HG03097 (cell line): ENCODE data around the gene KIF1B.
"Not testable (repeated sequence)": the region's sequence is repeated elsewhere in the genome, so short reads cannot be mapped to it uniquely, and the experiment has no call there.

ENCODE experiments used
- ATAC-seq: cut with Tn5 transposase; IDR thresholded peaks from one replicate; pipeline ENCODE4 v1.9.1; 2021; ENCODE audit not compliant: unreplicated experiment, low FRiP score

KIF1B gene

DNA sequence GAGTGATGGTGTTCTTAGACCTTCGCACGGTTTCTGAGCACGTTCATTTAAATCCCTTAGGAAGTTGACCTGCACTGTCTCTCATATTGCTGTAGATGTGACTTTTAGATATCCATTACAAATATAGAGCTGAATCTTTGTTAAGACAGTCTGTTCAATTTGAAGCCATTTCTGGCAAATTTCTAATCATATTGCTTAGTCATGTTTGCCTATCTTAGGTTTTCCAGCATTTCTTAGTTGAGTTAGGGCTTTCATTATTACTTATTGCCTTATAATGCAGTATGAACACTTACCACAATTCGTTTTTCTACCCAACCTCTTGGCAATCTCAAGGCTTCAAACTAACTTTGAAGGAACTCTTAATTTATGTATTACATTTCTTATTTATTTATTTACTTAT is 110.0 kb downstream of the KIF1B start:
- ATAC-seq: no peak

DNA sequence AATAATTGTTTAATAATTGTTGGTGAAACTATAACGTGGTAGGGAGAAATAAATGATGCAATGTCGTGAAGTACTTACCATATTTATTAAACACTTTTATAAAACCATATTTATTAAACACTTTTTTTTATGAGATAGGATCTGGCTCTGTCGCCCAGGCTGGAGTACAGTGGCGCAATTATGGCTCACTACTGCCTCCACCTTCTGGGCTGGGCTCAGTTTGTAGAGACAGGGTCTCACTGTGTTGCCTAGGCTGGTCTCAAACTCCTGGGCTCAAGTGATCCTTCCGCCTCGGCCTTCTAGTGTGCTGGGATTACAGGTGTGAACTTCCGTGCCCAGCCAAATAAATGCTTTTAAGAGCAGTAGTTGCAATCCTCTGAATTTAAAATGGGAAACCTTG is 112.5 kb downstream of the KIF1B start:
- no peak for ATAC-seq

DNA sequence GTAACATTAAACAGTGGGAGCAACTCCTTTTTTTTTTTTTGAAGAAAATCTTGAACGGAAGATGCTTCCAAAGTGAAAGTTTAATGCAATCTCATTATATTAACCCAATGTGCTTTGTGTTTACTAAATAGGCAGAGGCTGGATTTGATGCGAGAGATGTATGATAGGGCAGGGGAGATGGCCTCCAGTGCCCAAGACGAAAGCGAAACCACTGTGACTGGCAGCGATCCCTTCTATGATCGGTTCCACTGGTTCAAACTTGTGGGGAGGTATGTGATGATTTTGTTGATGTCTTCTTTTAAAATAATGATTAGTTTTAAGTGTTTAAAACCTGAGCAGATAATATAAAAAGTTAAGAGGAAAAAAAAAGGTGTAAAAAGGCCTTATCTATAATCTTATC is 114.3 kb downstream of the KIF1B start:
- no peak for ATAC-seq

DNA sequence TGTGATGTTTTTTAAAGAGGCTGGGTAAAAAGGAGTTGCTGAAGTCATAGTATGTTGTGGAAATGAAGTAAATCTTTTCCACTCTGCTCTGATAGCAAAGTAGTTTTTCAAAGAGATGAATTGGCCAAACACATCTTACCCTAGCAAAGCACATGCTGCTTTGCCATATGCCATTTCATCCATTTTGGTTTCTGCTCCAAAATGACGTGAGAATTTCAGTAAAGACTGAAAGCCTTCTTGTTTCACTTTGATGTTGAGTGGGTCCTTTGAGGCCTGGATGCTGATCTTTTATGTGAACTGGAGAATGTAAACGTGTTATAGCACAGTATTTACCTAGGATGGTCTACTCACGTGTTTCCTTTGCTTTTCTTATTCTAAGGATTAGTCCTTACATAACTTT is 115.2 kb downstream of the KIF1B start:
- ATAC-seq: no peak

DNA sequence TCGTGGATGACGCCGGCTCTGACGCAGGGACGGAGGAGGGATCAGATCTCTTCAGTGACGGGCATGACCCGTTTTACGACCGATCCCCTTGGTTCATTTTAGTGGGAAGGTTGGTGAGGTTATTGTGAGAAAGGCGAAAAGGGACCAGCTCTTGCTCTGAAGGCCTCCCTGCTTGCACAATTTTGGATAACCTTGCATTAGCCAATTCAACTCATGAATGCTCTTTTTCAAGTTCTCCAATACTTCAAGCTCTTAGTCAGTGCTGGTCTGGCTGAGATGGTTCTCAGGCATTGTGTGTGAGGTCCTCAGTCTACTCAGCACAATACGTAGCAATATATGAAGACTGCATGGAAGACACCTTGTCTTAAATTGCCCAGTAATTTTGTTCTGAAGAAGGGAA is 115.9 kb downstream of the KIF1B start:
- no peak for ATAC-seq

DNA sequence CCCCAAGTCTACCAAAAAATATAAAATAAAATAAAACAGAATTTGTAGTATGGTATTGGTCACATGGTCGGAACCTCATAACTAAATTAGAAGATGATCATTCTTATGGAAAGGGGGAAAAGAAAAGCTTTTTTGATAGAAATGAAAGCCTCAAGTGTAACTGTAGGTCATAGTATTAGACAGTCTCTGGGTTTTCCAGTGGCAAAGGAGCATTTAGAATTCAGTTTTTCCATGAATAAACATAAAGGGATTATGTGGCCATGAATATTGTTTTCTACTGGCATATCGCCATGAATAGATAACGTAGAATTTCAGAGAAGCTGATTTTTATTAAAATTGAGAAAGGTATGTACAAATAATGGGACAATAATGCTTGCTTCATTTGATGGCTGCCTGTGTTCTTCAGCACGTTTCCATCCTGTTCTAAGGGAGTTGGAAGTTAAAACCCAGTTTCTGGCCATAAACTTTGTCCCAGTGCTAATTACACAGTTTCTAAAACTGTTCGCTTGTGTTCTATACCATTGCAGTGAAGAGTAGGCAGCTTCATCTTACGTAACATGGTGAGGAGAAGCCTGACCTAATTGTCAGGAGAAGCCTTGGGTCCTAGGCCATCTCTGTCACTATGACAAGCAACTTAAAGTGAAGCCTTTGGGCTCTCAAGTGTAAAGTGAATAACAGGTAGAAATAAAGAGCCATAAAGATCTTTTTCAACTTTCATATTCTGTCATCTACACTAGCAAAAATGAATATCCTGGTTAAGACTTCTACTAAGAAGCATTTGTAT is 118.0 kb downstream of the KIF1B start:
- no peak for ATAC-seq

DNA sequence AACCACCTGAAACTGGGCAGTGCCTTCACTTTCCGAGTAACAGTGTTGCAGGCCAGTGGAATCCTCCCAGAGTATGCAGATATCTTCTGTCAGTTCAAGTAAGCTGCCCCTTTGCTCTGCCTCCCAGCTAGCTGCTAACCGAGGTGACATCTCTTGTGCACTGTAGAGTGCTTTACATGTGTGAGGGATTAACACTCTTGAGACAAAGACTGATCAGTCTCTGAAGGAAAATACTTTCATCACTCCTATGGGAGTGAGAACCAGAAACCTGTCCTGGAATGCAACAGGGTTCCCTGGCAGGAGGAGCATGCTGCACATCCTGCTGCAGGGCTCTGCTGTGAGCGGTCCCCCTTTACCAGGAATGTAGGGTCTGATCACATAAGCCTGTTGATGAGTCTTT is 127.1 kb downstream of the KIF1B start:
- ATAC-seq: no peak

DNA sequence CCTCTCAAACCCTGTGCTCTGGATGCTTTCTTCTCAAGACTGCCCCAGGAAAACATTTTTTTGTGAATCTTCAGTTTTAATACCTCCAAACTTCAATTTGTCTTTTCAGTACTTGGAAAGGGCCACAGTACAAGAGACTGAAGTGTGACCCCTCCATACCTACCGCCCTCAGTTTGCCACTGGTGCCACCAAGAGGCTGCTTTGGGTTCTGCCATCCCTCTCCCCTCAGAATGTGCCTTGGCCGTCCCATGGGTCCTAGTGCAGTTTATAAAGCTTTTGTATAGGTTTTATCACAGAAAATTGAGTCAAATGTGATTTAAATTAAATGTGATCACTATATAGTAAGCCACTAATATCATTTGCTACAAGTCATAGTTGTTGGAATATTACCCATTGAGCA is 127.7 kb downstream of the KIF1B start:
- no peak for ATAC-seq

DNA sequence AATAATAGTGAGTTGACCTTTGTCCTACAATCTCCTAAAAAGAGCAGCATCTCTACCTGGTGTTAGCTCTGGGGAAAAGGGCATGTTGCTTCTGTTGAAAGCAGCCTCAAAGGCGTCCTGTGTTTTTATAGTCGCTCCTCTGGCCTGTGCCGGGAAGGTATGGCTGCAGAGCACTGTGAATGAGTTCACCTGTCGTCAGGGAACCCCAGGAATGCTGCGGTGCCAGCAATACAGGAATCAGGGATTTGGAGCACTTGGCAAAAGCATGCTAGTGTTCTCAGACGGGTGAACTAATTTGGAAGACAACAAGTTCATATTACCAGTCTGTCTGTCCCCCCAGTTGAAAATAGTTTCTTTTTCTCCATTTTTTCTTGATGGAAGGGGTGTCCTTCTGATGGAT is 128.2 kb downstream of the KIF1B start:
- ATAC-seq: no peak

DNA sequence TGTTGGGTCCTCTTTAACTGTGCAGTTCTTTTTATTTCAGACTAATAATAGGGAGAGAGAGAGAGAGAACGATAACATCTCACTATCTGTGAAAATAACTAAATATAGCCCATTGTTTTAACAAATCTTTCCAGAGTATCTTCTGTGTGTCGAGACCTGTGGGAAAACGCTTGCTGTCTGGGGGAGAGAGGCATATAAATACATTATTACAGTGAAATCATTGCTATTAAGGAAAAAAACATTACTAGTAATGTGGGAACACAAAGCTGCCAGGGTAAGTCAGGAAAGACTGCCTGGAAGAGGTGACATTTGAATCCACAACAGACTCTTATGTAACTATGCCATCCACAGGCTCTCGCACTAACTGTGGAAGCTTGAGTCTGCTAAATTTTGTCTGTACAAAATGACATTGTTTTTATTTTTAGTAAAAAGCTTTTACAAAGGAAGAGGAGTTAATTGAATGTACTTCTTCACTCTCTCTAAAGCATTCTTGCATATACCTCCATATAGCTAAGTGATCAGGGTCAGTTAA is 128.7 kb downstream of the KIF1B start:
- no peak for ATAC-seq

DNA sequence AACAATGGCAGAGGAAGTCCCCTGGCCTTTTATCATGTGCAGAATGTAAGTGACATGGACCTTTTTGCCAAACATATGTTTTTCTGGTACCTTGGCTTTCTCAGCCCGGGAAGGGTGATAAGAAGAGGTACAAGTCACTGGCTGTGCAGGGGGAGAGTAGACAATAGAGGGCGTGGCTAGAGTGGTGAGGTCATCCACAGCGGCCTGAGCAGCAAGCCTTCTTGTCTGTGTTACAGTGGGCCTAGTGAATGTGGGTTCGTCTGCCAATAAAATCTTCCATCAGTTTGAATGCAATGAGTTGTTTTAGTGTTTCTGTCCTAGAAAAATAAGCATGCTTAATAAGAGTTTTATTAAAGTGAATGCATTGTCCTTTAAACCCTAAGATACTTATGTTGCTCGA is 129.4 kb downstream of the KIF1B start:
- no peak for ATAC-seq

DNA sequence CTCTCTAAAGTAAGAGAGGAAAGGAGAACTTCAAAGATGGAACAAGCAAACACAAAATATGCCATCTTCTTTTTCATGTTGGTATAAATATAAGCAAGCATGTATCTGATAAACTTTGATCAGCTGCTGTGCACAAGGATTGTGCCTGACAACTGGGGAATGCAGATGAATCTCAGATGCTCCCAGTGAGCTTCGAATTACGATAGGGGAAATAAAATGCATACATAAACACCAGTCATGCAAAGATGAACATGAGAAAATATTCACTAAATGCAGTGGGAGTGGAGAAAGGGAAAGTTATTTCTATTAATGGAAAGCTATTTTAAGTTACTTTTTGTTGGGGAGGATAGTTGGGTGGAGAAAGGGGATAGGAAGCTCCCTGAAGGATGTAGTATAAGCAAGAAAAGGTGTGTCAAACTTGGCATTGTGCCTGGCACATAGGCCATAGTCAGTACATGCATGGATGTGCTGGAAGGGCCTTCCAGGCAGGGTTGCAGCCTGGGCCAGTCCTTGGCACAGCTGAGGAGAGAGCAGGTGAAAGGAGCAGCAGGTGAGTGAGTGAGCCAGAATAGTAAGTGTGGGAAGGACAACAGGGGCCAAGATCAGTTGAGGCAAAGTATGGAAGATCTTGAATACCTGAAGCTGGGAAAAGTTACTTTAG is 130.7 kb downstream of the KIF1B start:
- ATAC-seq: no peak

DNA sequence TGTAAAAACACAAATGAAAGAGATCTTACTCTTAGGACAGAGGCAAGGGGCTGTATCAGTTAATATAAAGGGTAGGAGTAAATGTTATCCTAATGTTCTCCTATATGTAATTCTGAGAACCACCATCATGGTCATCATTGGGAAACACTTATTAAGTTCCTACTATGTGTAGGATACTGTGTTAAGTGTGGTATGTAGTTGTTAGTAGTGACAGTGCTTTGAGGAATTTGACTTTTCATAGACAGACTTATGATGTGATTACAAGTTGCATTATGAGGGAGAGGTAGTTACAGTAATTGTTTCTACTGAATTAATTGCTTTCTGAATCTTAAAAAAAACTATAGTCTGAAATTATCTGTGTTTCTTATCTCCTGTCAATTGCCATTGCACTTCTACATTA is 136.7 kb downstream of the KIF1B start:
- ATAC-seq: no peak

DNA sequence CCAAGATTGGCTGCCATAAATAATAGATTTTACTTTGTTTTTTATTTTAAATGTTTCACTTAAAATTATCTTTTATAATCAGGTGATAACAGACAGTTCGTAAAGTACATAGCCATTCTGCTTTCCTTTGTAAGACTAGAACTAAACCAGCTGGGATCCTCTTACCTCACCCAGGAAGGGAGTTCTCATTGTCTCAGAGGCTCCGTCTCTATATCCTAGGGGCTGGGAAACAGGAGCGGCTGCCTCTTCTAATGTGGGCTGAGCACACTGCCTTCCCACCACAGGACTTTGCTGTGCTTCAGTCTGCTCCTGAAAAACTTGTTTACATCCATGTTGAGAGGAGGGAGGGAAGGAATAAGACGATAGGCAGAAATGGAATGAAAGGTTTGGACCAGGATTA is 142.9 kb downstream of the KIF1B start:
- ATAC-seq: no peak

DNA sequence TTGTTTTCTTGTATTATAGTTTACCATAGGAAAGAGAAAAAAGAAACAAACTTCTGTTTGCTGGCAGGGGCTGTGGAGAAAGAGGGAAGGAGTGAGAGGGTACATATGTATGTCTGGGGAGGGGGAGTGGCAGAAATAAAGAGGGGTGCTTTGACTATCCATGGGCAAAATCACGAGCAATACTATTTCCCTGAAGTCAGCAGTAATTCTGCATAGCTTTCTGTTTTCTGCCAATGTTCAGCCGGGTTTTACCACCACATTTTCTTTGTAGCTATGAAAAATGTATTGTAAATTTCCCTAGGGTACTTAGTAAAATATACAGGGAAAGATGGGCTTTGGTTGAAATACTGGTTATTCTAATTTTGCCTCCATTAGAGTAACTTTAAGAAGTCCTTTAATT is 143.3 kb downstream of the KIF1B start:
- no peak for ATAC-seq

DNA sequence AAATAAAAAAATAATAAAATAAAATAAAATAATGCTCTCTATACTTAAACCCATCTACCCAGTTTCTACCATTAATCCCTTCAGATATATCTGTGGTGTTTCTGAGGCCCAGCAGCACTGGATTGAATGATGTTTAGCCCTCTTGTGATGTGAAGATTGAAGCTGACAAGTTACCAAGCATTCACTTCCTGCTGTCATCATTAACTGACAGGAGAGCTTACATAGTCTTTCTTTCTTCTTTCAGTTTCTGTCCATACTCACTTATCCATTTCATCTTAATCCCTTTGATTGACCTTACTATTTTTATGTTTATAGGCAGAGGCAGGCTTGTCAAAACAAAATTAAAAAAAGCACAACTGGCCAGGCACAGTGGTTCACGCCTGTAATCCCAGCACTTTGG is 149.7 kb downstream of the KIF1B start:
- ATAC-seq: no peak

DNA sequence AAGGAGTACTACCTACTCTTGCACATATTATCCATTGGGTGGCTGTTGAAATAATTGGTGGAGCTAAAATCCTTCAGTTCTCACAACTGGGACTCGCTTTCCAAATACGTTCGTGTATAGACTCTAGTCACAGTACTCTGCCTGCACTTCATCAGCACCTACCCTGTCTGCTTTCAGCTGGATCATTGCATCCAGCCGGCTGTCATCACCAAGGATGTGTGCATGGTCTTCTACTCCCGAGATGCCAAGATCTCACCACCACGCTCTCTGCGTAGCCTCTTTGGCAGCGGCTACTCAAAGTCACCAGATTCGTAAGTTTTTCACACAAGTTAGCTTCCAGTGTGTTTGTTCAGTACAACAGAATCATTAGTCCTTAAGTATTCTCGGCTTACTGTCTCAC is 151.1 kb downstream of the KIF1B start:
- ATAC-seq: no peak

DNA sequence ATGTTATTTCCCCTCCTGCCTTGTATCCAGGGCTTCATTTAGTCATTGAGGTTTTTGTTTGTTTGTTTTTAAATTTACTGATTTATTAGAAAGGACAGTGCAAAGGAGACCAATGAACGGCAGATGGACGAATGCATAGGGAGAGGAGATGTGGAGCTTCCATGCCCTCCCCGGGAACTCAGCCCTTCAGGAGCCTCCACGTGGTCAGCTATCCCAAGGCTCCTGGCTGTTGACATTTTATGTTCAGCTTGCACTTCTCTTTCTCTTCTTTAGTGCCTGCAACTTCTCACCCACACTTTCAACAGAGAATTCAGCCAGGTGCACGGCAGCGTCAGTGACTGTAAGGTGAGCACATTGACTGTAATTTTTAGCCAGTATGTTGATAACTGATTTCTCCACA is 157.8 kb downstream of the KIF1B start:
- ATAC-seq: no peak

DNA sequence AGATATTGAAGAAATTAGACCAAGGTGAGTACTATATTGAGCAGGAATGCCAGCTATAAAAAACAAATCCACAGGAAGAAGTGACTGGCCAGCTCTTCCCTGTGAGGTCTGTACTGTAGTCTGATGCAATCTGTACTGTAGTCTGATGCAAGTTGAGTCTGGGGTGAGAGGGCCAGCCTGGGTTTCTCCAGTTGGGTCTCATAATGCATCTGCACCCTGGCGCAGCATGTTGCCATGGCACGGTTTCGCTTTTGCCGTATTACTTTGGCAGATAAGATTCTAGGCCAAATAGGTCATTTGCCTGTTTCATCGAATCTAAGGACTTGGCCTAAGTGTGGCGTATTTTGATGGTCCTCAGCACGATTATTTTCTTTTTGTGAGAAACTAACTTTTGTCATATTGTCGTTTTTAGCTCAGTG is 164.1 kb downstream of the KIF1B start:
- no peak for ATAC-seq

DNA sequence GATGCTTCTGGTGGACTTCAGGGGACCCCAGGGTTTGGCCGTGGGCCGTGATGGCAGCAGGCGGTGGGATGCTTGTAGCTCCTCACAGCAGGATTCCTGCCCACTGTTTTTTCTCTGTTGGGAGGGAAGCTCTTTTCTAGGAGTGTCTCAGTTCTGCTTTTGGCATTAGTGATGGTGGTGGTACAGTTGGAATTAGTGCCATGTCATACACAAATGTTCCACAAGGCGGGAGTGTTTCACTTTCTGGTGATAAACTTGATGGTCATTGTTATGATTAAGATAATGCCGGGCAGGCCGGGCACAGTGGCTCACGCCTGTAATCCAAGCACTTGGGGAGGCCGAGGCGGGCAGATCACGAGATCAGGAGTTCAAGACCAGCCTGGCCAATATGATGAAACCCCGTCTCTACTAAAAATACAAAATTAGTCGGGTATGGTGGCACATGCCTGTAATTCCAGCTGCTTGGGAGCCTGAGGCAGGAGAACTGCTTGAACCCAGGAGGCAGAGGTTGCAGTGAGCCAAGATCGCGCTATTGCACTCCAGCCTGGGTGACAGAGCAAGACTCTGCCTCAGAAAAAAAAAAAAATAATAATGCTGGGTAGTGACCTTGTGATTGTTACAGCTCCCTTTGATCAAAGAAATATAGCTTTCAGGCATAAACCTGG is 167.1 kb downstream of the KIF1B start:
- not testable (repeated sequence) for ATAC-seq

DNA sequence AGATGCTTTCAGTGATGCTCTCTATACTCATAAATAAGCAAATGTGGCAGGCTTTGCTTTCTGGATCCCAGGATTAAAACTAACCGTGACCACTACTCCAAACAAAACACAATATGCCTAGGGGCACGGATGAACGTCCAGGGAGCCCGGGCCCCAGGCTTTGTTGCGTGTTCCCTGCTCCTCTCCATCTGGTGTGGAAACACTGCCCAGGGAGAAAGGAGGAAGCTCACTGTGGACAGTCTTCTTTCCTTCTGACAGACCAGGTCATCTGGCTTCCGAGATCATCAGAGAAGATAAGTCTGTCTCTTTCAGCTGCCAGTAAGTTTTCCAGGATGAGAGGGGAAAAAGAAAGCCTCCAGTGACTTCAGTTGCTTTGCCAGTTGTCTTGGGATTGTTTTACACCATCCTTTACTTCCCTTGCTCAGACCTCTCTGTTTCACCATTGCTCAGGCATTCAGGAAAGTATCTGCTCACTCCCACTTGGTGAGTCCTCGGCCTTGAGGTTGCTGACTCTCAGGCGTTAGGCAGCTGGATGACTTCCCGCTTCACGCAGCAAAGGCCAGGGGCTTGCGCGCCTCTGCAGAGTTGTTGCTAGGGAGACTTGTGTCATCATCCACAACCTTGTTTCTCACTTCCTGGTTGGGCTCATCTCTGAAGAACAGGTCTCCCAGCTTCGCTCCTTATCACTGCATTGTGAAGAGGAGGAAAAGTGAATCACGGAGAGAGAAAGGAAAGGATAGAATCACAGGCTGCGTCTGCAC is 167.9 kb downstream of the KIF1B start:
- ATAC-seq: no peak
